HEK293T (cell line): ENCODE measurements around the gene PMF1.

Source experiments
- CTCF ChIA-PET: fragments of 350-600 bp; formaldehyde crosslinking; extraction: SDS; loops from one replicate; lab custom pipeline; 2021; ENCODE audit warnings: antibody characterized with exemption, inconsistent platforms; lab: Yijun Ruan, JAX
- POLR2A ChIA-PET: fragments of 350-600 bp; formaldehyde crosslinking; extraction: SDS; loops from one replicate; lab custom pipeline; 2020; ENCODE audit warnings: antibody characterized with exemption, inconsistent platforms; lab: Yijun Ruan, JAX
- DNase-seq: peaks from one replicate; pipeline ENCODE4 v3.0.0; 2012; ENCODE audit warnings: mixed read lengths; ENCODE audit errors: extremely low spot score
- ARNT ChIP-seq: fragments of 450-650 bp; IDR thresholded peaks from 2 replicates; pipeline ENCODE4 v1.6.1; 2017; ENCODE audit warnings: mild to moderate bottlenecking
- BHLHE40 ChIP-seq: fragments of 450-650 bp; IDR thresholded peaks from 2 replicates; pipeline ENCODE4 v1.6.1; 2016; ENCODE audit warnings: mild to moderate bottlenecking, moderate library complexity, borderline replicate concordance
- CTBP1 ChIP-seq: fragments of 450-650 bp; IDR thresholded peaks from 2 replicates; pipeline ENCODE4 v1.6.1; 2016; ENCODE audit warnings: borderline replicate concordance
- ELF4 ChIP-seq: fragments of 450-650 bp; IDR thresholded peaks from 2 replicates; pipeline ENCODE4 v1.6.1; 2017; ENCODE audit warnings: antibody characterized with exemption
- FOXA1 ChIP-seq: fragments of 450-650 bp; IDR thresholded peaks from 2 replicates; pipeline ENCODE4 v1.6.1; 2016; ENCODE audit warnings: mild to moderate bottlenecking
- FOXK2 ChIP-seq: fragments of 450-650 bp; IDR thresholded peaks from 2 replicates; pipeline ENCODE4 v1.6.1; 2016; ENCODE audit warnings: mild to moderate bottlenecking
- FOXM1 ChIP-seq: fragments of 450-650 bp; IDR thresholded peaks from 2 replicates; pipeline ENCODE4 v1.6.1; 2017; ENCODE audit warnings: mild to moderate bottlenecking, borderline replicate concordance
- HDGF ChIP-seq: fragments of 450-650 bp; IDR thresholded peaks from 2 replicates; pipeline ENCODE4 v1.6.1; 2017; ENCODE audit warnings: antibody characterized with exemption, borderline replicate concordance
- L3MBTL2 ChIP-seq: fragments of 450-650 bp; conservative IDR thresholded peaks from 2 replicates; pipeline ENCODE4 v1.6.1; 2016; ENCODE audit warnings: mild to moderate bottlenecking
- LEF1 ChIP-seq: fragments of 450-650 bp; IDR thresholded peaks from 2 replicates; pipeline ENCODE4 v1.6.1; 2017; ENCODE audit warnings: mild to moderate bottlenecking, borderline replicate concordance
- NFRKB ChIP-seq: fragments of 450-650 bp; IDR thresholded peaks from 2 replicates; pipeline ENCODE4 v1.6.1; 2016; ENCODE audit warnings: mild to moderate bottlenecking, moderate library complexity
- PKNOX1 ChIP-seq: fragments of 450-650 bp; IDR thresholded peaks from 2 replicates; pipeline ENCODE4 v1.6.1; 2016
- SP1 ChIP-seq: fragments of 450-650 bp; IDR thresholded peaks from 2 replicates; pipeline ENCODE4 v1.6.1; 2017
- SUZ12 ChIP-seq: fragments of 450-650 bp; IDR thresholded peaks from 2 replicates; pipeline ENCODE4 v1.6.1; 2016; ENCODE audit warnings: mild to moderate bottlenecking
- TARDBP ChIP-seq: fragments of 450-650 bp; IDR thresholded peaks from 2 replicates; pipeline ENCODE4 v1.6.1; 2016
- ZNF384 ChIP-seq: fragments of 450-650 bp; IDR thresholded peaks from 2 replicates; pipeline ENCODE4 v1.6.1; 2016

Gene PMF1

GRCh38 chr1:156249593-156249992, 36.8 kb downstream of the PMF1 start:
- POLR2A ChIA-PET = interaction anchor here (1.1 to 1.5 kb wide), 2 partner anchors 33 to 37 kb away, joined by 3 to 4 read pairs; partner anchors contain the start of genes PMF1 and SMG5
- CTCF ChIA-PET = interaction anchor here (1.2 kb wide), 1 partner anchor 108 kb away, joined by 4 read pairs; no protein-coding TSS in a partner anchor
- TF ChIP-seq ZNF384 (no peak), BHLHE40 (no peak), PKNOX1 (no peak), LEF1 (no peak), FOXK2 (no peak), NFRKB (no peak), ELF4 (no peak), FOXA1 (no peak), ARNT (no peak), CTBP1 (no peak), HDGF (no peak)

GRCh38 chr1:156251527-156251926, 38.7 kb downstream of the PMF1 start:
- ChIA-PET POLR2A (interaction anchor here (1.3 kb wide), 2 partner anchors 9 to 39 kb away, joined by 3 to 5 read pairs; partner anchors contain the start of genes BGLAP and PMF1), CTCF (interaction anchor here (0.6 kb wide), 1 partner anchor 17 kb away, joined by 9 read pairs; no protein-coding TSS in a partner anchor)
- no peak for DNase-seq
- TF ChIP-seq HDGF (no peak), FOXK2 (no peak), PKNOX1 (no peak), FOXA1 (no peak), LEF1 (no peak), TARDBP (no peak), L3MBTL2 (no peak), BHLHE40 (no peak), FOXM1 (no peak), ARNT (no peak), ZNF384 (no peak), CTBP1 (no peak), SP1 (no peak), NFRKB (no peak), ELF4 (no peak), SUZ12 (no peak)

More at GRCh38 chr1:156249593-156249992, 36.8 kb downstream of the PMF1 start:
- DNase-seq = no peak

- DNase-seq = no peak
- CTCF ChIA-PET = no interaction called here
- POLR2A ChIA-PET = no interaction called here
- TF ChIP-seq NFRKB = no peak
- no peak for TF ChIP-seq ARNT
Measured at GRCh38 chr1:156253634-156254033, 40.8 kb downstream of the PMF1 start.

GRCh38 chr1:156257711-156258110, 44.9 kb downstream of the PMF1 start:
- TF ChIP-seq FOXA1 = no peak
- no peak for TF ChIP-seq ARNT
- ChIA-PET POLR2A (interaction anchor here (0.8 kb wide), 1 partner anchor 45 kb away, joined by 3 read pairs; the partner anchor contains the start of gene PMF1), CTCF (interaction anchor here (0.6 to 1.4 kb wide), 3 partner anchors 10 to 1592 kb away, joined by 3 to 4 read pairs (median 4); partner anchors contain the start of gene PAQR6)
- DNase-seq = no peak

- no peak for DNase-seq
- TF ChIP-seq HDGF = no peak
- no peak for TF ChIP-seq ELF4
- no peak for TF ChIP-seq PKNOX1
- ChIA-PET CTCF (no interaction called here), POLR2A (interaction anchor here (0.5 to 1.2 kb wide), 2 partner anchors 23 to 28 kb away, joined by 3 to 5 read pairs; partner anchors contain the start of gene SMG5)
Measured at GRCh38 chr1:156258859-156259258, 46.1 kb downstream of the PMF1 start.

GRCh38 chr1:156259805-156260204, 47.0 kb downstream of the PMF1 start:
- ChIA-PET CTCF (no interaction called here), POLR2A (interaction anchor here (1.2 to 1.3 kb wide), 2 partner anchors 13 to 22 kb away, joined by 4 to 5 read pairs; partner anchors contain the start of gene SMG5)
- TF ChIP-seq FOXK2 (no peak), BHLHE40 (no peak), ZNF384 (no peak), ELF4 (no peak), CTBP1 (no peak), FOXA1 (no peak), L3MBTL2 (no peak), SP1 (no peak), NFRKB (no peak), HDGF (no peak), LEF1 (no peak), TARDBP (no peak), SUZ12 (no peak), ARNT (no peak), FOXM1 (no peak), PKNOX1 (no peak)
- DNase-seq = no peak
